Transverse colon (tissue), 4 donors: ENCODE measurements around the gene CYBC1. TPM values are rescaled to one million over a fixed set of nuclear protein-coding genes. Genes with fewer than 3 reads are reported as not detected.

ENCODE experiments used
- DNase-seq: peaks from one replicate; pipeline ENCODE4 v3.0.0-alpha.2; 2019
- H3K27ac ChIP-seq, 4 donors: fragments of 200-600 bp; sonication (generic); 2 replicates each; pipeline ENCODE4 v1.5.1; 2016 to 2018; ENCODE audit warnings: inconsistent platforms in 4 of 4
- H3K27me3 ChIP-seq: fragments of 200-600 bp; sonication (generic); 2 replicates; pipeline ENCODE4 v1.5.1; 2017; ENCODE audit warnings: inconsistent platforms
- H3K36me3 ChIP-seq, 4 donors: fragments of 200-600 bp; sonication (generic); 2 replicates each; pipeline ENCODE4 v1.5.1; 2017 to 2019; ENCODE audit warnings: inconsistent platforms in 4 of 4
- H3K4me1 ChIP-seq, 4 donors: fragments of 200-600 bp; sonication (generic); 2 replicates each; pipeline ENCODE4 v1.5.1; 2017 to 2020; ENCODE audit warnings: inconsistent platforms in 4 of 4
- H3K4me3 ChIP-seq, 4 donors: fragments of 200-600 bp; sonication (generic); 1 replicate in 1 of 4; 2 replicates in 3 of 4; pipeline versions ENCODE4 v1.5.1 to v1.6.1; 2017 to 2019; ENCODE audit warnings: inconsistent platforms in 4 of 4
- H3K9me3 ChIP-seq, 2 donors: fragments of 200-600 bp; sonication (generic); 2 replicates each; pipeline ENCODE4 v1.5.1; 2017 to 2019; ENCODE audit warnings: inconsistent platforms in 2 of 2
- CTCF ChIP-seq, 5 experiments: fragments of 200-600 bp in 3 of 5; fragments of 450-650 bp in 2 of 5; sonication (generic) in 3 of 5; IDR thresholded peaks; 1 replicate in 2 of 5; 2 replicates in 3 of 5; pipeline ENCODE4 v1.5.1; 2016 to 2017; ENCODE audit warnings: antibody characterized with exemption in 5 of 5, inconsistent platforms in 3 of 5, mild to moderate bottlenecking in 2 of 5, moderate library complexity in 1 of 5
- EP300 ChIP-seq: sonication (generic); formaldehyde crosslinking; IDR thresholded peaks from one replicate; pipeline ENCODE4 v1.6.1; 2017; ENCODE audit warnings: antibody characterized with exemption, low read depth
- POLR2A ChIP-seq: fragments of 450-650 bp; IDR thresholded peaks from one replicate; pipeline ENCODE4 v1.6.1; 2016; ENCODE audit warnings: antibody characterized with exemption, mild to moderate bottlenecking, moderate library complexity
- POLR2AphosphoS5 ChIP-seq, 3 donors: sonication (generic); formaldehyde crosslinking; IDR thresholded peaks; one replicate each; pipeline ENCODE4 v1.6.1; 2016; ENCODE audit warnings: antibody characterized with exemption in 3 of 3
- WGBS, 2 donors: methylation state at CpG; one replicate each; pipeline ENCODE4 v1.1.5; 2018; ENCODE audit warnings: low coverage in 1 of 2; 5-methylcytosine and 5-hydroxymethylcytosine counted together
- in situ Hi-C, 4 donors: fragments of 200-750 bp; cut with MboI; loops; one replicate each; pipeline versions ENCODE4 v1.15.0 to v1.15.1; 2017; ENCODE audit warnings: low sequenced_read_pairs in 3 of 4, low pct_ligation_motif_present in 1 of 4, low pct_unique_long_range_greater_than_20kb in 1 of 4
- intact Hi-C: fragments of 100-400 bp; cut with DNase I; formaldehyde crosslinking; loops from one replicate; pipeline ENCODE4 v1.15.1; 2023; ENCODE audit warnings: low total_unique reads
- total RNA-seq, 4 donors: library from RNA; depleted of rRNA; stranded (reverse); fragments of >200 nt; gene quantifications; one replicate each; pipeline ENCODE4 v1.1.0, GENCODE V29; 2016

Gene CYBC1
- total RNA-seq, 4 donors from 2014 or later, result 46.2 to 212 (median 86.2) TPM

DNA sequence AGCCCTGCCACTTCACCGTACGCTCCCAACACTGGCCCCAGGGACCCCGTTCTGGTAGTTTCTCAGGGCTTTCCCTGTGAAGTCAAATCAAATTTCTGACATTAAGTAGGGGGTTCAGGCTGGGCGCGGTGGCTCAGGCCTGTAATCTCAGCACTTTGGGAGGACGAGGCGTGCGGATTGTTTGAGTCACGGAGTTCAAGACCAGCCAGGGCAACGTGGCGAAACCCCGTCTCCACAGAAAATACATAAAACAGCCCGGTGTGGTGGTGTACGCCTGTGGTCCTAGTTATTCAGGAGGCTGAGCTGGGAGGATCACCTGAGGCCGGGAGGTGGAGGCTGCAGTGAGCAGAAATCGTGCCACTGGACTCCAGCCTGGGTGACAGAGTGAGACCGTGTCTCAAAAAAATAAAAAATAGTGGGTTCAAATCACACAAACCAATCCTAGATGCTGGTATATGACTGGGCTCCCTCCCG, 632 bp downstream of the CYBC1 start:
- Histone ChIP-seq H3K4me3 (peak overlapping the region; percentile 83 to 93 (median 92)), H3K4me1 (peaks cover 8 to 28% (median 14%) of the 10 kb centered on the region in 4 donors), H3K36me3 (no peaks in the 10 kb centered on the region), H3K9me3 (no peaks in the 10 kb centered on the region), H3K27me3 (no peaks in the 10 kb centered on the region), H3K27ac (peak overlapping the region; percentile 92 to 96 (median 94))
- TF ChIP-seq EP300 (no peak), POLR2A (no peak), POLR2AphosphoS5 (IDR thresholded peaks at IDR 0.05) (no peak)
- in situ Hi-C loops, result no loop called here
- 12 to 63% methylated on average over 3 to 18 of the region's 18 CpGs for WGBS, 2 donors
- no peak for DNase-seq
- intact Hi-C loops, result no loop called here

DNA sequence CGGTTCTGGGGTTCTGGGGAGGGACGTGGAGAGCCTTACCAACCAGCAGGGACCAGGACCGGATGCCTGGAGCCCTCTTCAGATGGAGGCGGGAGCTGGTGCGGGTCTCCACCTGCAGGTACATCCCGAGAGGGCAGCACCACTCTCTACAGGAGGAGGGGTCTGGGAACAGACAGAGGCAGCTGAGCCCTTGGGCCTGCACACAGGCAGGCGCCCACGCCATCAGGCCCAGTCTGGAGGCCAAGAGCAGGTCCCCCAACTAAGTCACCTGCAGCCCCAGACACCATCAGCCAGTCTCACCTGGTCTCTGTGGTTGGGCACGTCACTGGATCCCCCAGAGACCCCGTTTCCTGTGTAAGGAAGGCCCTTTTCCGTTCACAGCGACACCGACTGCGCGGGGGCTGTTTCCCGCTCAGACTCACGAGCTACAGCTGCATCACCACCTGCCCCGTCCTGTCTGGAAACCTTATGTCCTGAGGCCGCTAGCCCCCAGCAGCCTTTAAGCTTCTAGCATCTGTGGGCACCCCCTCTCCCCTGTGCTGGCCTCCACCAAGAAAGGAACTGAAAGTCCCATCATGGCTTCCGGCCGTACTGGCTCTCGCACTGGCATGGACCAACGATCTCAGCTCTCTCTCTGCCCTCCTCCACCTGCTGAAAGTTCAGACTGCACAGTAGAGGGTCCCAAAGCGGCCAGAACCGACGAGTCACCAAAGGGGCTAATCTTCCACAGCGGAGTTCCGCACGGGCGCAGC, 1.2 kb downstream of the CYBC1 start:
- 59% methylated on average over 30 of the region's 30 CpGs; no CpG with 5 or more reads in 1 of the 2 donors for WGBS, 2 donors

GRCh38 chr17:82447876-82448275, 2.7 kb downstream of the CYBC1 start:
- Histone ChIP-seq H3K27ac (no peak overlapping the region), H3K9me3 (no peaks in the 10 kb centered on the region), H3K36me3 (no peaks in the 10 kb centered on the region), H3K27me3 (no peaks in the 10 kb centered on the region), H3K4me1 (peaks cover 8 to 28% (median 14%) of the 10 kb centered on the region in 4 donors), H3K4me3 (no peak overlapping the region)
- DNase-seq, result no peak
- TF ChIP-seq POLR2A (no peak), CTCF (IDR thresholded peaks at IDR 0.05) (no peak), POLR2AphosphoS5 (IDR thresholded peaks at IDR 0.05) (no peak), EP300 (no peak)
- intact Hi-C loops (no loop called here), in situ Hi-C loops (no loop called here)
- 77 to 84% methylated on average over 7 to 11 of the region's 11 CpGs for WGBS, 2 donors

More for the DNA sequence above, 1.2 kb downstream of the CYBC1 start:
- intact Hi-C loops (no loop called here), in situ Hi-C loops (no loop called here)
- peaks cover 8 to 28% (median 14%) of the 10 kb centered on the region in 4 donors for H3K4me1 ChIP-seq
- no peak for TF ChIP-seq CTCF (IDR thresholded peaks at IDR 0.05)
- TF ChIP-seq POLR2A, result peak; percentile 41
- peak in 2 of 3 donors; percentile 24 to 48 for TF ChIP-seq POLR2AphosphoS5 (IDR thresholded peaks at IDR 0.05)
- H3K9me3 ChIP-seq, result no peaks in the 10 kb centered on the region
- H3K27me3 ChIP-seq, result no peaks in the 10 kb centered on the region
- peak overlapping the region; percentile 92 to 96 (median 94) for H3K27ac ChIP-seq
- H3K36me3 ChIP-seq, result no peaks in the 10 kb centered on the region
- peak overlapping the region; percentile 83 to 93 (median 92) for H3K4me3 ChIP-seq
- peak; percentile 76 for DNase-seq

DNA sequence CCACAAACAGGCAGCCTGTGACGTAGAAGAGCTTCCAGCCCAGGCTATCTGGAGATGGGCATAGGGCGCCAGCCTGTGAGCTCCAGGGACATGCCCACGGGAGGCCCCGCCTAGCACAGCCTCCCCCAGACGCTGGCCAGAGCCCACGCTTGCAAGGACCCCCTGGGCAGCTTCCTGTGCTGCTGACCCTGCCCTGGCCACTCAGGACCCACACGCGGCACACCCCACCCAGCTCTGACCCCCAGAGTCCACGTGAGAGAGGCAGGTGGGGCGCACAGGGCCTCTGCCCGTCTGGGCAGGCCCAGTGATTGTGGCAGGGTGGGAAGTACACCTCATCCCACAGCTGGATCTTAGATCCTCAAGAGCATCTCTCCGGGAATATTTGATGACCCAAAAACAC, 3.9 kb downstream of the CYBC1 start:
- DNase-seq, result no peak
- no peak for TF ChIP-seq EP300
- TF ChIP-seq CTCF (IDR thresholded peaks at IDR 0.05), result no peak
- TF ChIP-seq POLR2AphosphoS5 (IDR thresholded peaks at IDR 0.05), result no peak
- TF ChIP-seq POLR2A, result no peak
- Histone ChIP-seq H3K27ac (no peak overlapping the region), H3K4me1 (peaks cover 8 to 25% (median 14%) of the 10 kb centered on the region in 4 donors), H3K9me3 (no peaks in the 10 kb centered on the region), H3K27me3 (no peaks in the 10 kb centered on the region), H3K36me3 (no peaks in the 10 kb centered on the region), H3K4me3 (no peak overlapping the region)
- intact Hi-C loops (no loop called here), in situ Hi-C loops (no loop called here)
- 86% methylated on average over 12 of the region's 12 CpGs; no CpG with 5 or more reads in 1 of the 2 donors for WGBS, 2 donors
